Transverse colon (tissue), 4 donors: Measurements from ENCODE around the gene ACVR1B. TPM values are rescaled to one million over a fixed set of nuclear protein-coding genes. Genes with fewer than 3 reads are reported as not detected.

Experiments
- DNase-seq: peaks from one replicate; pipeline ENCODE4 v3.0.0-alpha.2; 2019
- H3K27ac ChIP-seq, 4 donors: fragments of 200-600 bp; sonication (generic); 2 replicates each; pipeline ENCODE4 v1.5.1; 2016 to 2018; ENCODE audit warnings: inconsistent platforms in 4 of 4
- H3K27me3 ChIP-seq: fragments of 200-600 bp; sonication (generic); 2 replicates; pipeline ENCODE4 v1.5.1; 2017; ENCODE audit warnings: inconsistent platforms
- H3K36me3 ChIP-seq, 4 donors: fragments of 200-600 bp; sonication (generic); 2 replicates each; pipeline ENCODE4 v1.5.1; 2017 to 2019; ENCODE audit warnings: inconsistent platforms in 4 of 4
- H3K4me1 ChIP-seq, 4 donors: fragments of 200-600 bp; sonication (generic); 2 replicates each; pipeline ENCODE4 v1.5.1; 2017 to 2020; ENCODE audit warnings: inconsistent platforms in 4 of 4
- H3K4me3 ChIP-seq, 4 donors: fragments of 200-600 bp; sonication (generic); 1 replicate in 1 of 4; 2 replicates in 3 of 4; pipeline versions ENCODE4 v1.5.1 to v1.6.1; 2017 to 2019; ENCODE audit warnings: inconsistent platforms in 4 of 4
- H3K9me3 ChIP-seq, 2 donors: fragments of 200-600 bp; sonication (generic); 2 replicates each; pipeline ENCODE4 v1.5.1; 2017 to 2019; ENCODE audit warnings: inconsistent platforms in 2 of 2
- CTCF ChIP-seq, 5 experiments: fragments of 200-600 bp in 3 of 5; fragments of 450-650 bp in 2 of 5; sonication (generic) in 3 of 5; IDR thresholded peaks; 1 replicate in 2 of 5; 2 replicates in 3 of 5; pipeline ENCODE4 v1.5.1; 2016 to 2017; ENCODE audit warnings: antibody characterized with exemption in 5 of 5, inconsistent platforms in 3 of 5, mild to moderate bottlenecking in 2 of 5, moderate library complexity in 1 of 5
- EP300 ChIP-seq: sonication (generic); formaldehyde crosslinking; IDR thresholded peaks from one replicate; pipeline ENCODE4 v1.6.1; 2017; ENCODE audit warnings: antibody characterized with exemption, low read depth
- POLR2A ChIP-seq: fragments of 450-650 bp; IDR thresholded peaks from one replicate; pipeline ENCODE4 v1.6.1; 2016; ENCODE audit warnings: antibody characterized with exemption, mild to moderate bottlenecking, moderate library complexity
- POLR2AphosphoS5 ChIP-seq, 3 donors: sonication (generic); formaldehyde crosslinking; IDR thresholded peaks; one replicate each; pipeline ENCODE4 v1.6.1; 2016; ENCODE audit warnings: antibody characterized with exemption in 3 of 3
- WGBS, 2 donors: methylation state at CpG; one replicate each; pipeline ENCODE4 v1.1.5; 2018; ENCODE audit warnings: low coverage in 1 of 2; 5-methylcytosine and 5-hydroxymethylcytosine counted together
- in situ Hi-C, 4 donors: fragments of 200-750 bp; cut with MboI; loops; one replicate each; pipeline versions ENCODE4 v1.15.0 to v1.15.1; 2017; ENCODE audit warnings: low sequenced_read_pairs in 3 of 4, low pct_ligation_motif_present in 1 of 4, low pct_unique_long_range_greater_than_20kb in 1 of 4
- intact Hi-C: fragments of 100-400 bp; cut with DNase I; formaldehyde crosslinking; loops from one replicate; pipeline ENCODE4 v1.15.1; 2023; ENCODE audit warnings: low total_unique reads
- total RNA-seq, 4 donors: library from RNA; depleted of rRNA; stranded (reverse); fragments of >200 nt; gene quantifications; one replicate each; pipeline ENCODE4 v1.1.0, GENCODE V29; 2016

The ACVR1B gene
- total RNA-seq, 4 donors from 2014 or later = 22.5 to 96.9 (median 68.7) TPM

DNA sequence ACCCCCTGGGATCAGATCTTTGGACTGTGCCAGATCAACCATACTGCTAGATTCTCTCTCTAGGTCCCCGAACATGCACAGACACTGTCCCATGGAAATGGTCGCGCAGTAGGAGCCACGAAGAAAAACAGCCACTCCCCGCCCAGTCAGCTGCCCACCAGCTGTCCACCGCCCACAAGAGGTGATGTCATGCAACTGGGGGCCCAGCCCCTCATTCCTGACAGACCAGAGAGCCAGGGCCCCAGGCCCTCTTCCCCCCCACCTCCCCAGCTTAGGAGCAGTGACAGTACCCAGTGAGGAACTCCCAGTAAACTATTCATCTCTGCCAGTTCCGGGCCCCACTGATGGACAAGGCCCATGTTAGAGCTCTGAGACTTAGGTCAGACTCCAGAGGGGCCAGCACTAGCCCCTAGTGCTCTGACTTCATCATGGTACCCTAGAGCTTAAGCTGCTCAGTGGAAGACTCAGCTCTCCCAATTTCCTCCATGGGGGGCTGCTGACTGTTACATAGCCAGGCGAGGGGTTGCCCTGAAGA lies 51.6 kb downstream of the ACVR1B start:
- Histone ChIP-seq H3K9me3 (no peaks in the 10 kb centered on the region), H3K36me3 (no peaks in the 10 kb centered on the region), H3K27ac (no peak overlapping the region), H3K27me3 (peaks cover 30% of the 10 kb centered on the region), H3K4me1 (peaks cover 0 to 21% (median 15%) of the 10 kb centered on the region in 4 donors), H3K4me3 (no peak overlapping the region)
- intact Hi-C loops (no loop called here), in situ Hi-C loops (no loop called here)
- TF ChIP-seq POLR2AphosphoS5 (IDR thresholded peaks at IDR 0.05) (no peak), EP300 (no peak), CTCF (IDR thresholded peaks at IDR 0.05) (no peak), POLR2A (no peak)
- WGBS, 2 donors = 92% methylated on average over 8 of the region's 8 CpGs; no CpG with 5 or more reads in 1 of the 2 donors
- no peak for DNase-seq

GRCh38 chr12:52003591-52003990 lies 52.1 kb downstream of the ACVR1B start:
- in situ Hi-C loops = no loop called here
- Histone ChIP-seq H3K4me3 (no peak overlapping the region), H3K9me3 (no peaks in the 10 kb centered on the region), H3K27ac (no peak overlapping the region), H3K27me3 (peaks cover 30% of the 10 kb centered on the region), H3K36me3 (no peaks in the 10 kb centered on the region), H3K4me1 (peaks cover 0 to 21% (median 15%) of the 10 kb centered on the region in 4 donors)
- intact Hi-C loops = no loop called here
- no peak for TF ChIP-seq CTCF (IDR thresholded peaks at IDR 0.05)
- WGBS, 2 donors = 40 to 66% methylated on average over 1 to 6 of the region's 6 CpGs
- DNase-seq = no peak

GRCh38 chr12:52004042-52004648 lies 52.6 kb downstream of the ACVR1B start:
- H3K9me3 ChIP-seq = no peaks in the 10 kb centered on the region
- WGBS, 2 donors = 44% methylated on average over 5 of the region's 5 CpGs; no CpG with 5 or more reads in 1 of the 2 donors
- H3K36me3 ChIP-seq = no peaks in the 10 kb centered on the region
- H3K27ac ChIP-seq = no peak overlapping the region
- peaks cover 0 to 21% (median 15%) of the 10 kb centered on the region in 4 donors for H3K4me1 ChIP-seq
- TF ChIP-seq CTCF (IDR thresholded peaks at IDR 0.05) (peak; percentile 49 to 76 (median 59)), POLR2AphosphoS5 (IDR thresholded peaks at IDR 0.05) (no peak)
- peak; percentile 55 for DNase-seq
- H3K4me3 ChIP-seq = no peak overlapping the region
- in situ Hi-C loops (no loop called here), intact Hi-C loops (loop anchor here (2.0 kb wide), 1 partner anchor 19 kb away; no protein-coding TSS in a partner anchor)
- peaks cover 30% of the 10 kb centered on the region for H3K27me3 ChIP-seq

GRCh38 chr12:52005218-52005902 lies 53.9 kb downstream of the ACVR1B start:
- Histone ChIP-seq H3K9me3 (no peaks in the 10 kb centered on the region), H3K27ac (no peak overlapping the region), H3K27me3 (peaks cover 30% of the 10 kb centered on the region), H3K4me3 (no peak overlapping the region), H3K4me1 (peaks cover 0 to 29% (median 16%) of the 10 kb centered on the region in 4 donors), H3K36me3 (no peaks in the 10 kb centered on the region)
- DNase-seq = no peak
- whole genome bisulfite sequencing, 2 donors = 76% methylated on average over 10 of the region's 10 CpGs; no CpG with 5 or more reads in 1 of the 2 donors
- intact Hi-C loops (loop anchor here (2.0 kb wide), 1 partner anchor 17 kb away; no protein-coding TSS in a partner anchor), in situ Hi-C loops (no loop called here)
- TF ChIP-seq POLR2AphosphoS5 (IDR thresholded peaks at IDR 0.05) = no peak
